Upper lobe of left lung (tissue), 4 donors: ENCODE data around the gene TTC28.

Source experiments
- POLR2A ChIP-seq, 4 donors: fragments of 450-650 bp; IDR thresholded peaks; one replicate each; pipeline ENCODE4 v1.5.1; 2016 to 2017; ENCODE audit warnings: antibody characterized with exemption in 4 of 4, mild to moderate bottlenecking in 2 of 4
- POLR2AphosphoS5 ChIP-seq, 2 donors: sonication (generic); formaldehyde crosslinking; IDR thresholded peaks; one replicate each; pipeline ENCODE4 v1.5.1; 2017; ENCODE audit warnings: antibody characterized with exemption in 2 of 2
- TF ChIP-seq, protein P1 (sequence below), 6 experiments: fragments of 450-650 bp in 4 of 6; fragments of 200-600 bp in 2 of 6; sonication (generic) in 2 of 6; IDR thresholded peaks; one replicate each; pipeline ENCODE4 v1.5.1; 2016 to 2019; ENCODE audit warnings: antibody characterized with exemption in 6 of 6

DNA sequence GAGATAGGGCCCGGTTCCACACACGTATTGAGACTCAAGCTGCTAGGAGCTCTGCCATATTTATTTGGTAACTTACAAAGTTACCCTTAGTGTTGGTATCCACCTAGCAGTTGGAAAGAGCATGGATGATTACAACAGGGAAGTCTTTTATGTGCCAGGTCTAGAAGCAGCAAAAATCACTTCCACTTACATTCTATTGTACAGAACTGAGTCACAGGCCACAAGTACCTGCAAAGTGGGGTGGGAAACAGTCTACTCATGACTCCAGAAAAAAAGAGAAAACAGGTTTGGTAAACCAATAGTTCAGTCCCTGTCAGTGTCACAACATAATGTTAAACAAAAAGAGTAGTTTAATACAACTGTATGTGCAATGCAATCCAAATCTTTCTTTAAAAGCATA is 480.9 kb downstream of the TTC28 start:
- TF ChIP-seq POLR2A (IDR thresholded peaks at IDR 0.05) = no peak
- TF ChIP-seq, protein P1, sequence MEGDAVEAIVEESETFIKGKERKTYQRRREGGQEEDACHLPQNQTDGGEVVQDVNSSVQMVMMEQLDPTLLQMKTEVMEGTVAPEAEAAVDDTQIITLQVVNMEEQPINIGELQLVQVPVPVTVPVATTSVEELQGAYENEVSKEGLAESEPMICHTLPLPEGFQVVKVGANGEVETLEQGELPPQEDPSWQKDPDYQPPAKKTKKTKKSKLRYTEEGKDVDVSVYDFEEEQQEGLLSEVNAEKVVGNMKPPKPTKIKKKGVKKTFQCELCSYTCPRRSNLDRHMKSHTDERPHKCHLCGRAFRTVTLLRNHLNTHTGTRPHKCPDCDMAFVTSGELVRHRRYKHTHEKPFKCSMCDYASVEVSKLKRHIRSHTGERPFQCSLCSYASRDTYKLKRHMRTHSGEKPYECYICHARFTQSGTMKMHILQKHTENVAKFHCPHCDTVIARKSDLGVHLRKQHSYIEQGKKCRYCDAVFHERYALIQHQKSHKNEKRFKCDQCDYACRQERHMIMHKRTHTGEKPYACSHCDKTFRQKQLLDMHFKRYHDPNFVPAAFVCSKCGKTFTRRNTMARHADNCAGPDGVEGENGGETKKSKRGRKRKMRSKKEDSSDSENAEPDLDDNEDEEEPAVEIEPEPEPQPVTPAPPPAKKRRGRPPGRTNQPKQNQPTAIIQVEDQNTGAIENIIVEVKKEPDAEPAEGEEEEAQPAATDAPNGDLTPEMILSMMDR (IDR thresholded peaks at IDR 0.05) = no peak
- TF ChIP-seq POLR2AphosphoS5 (IDR thresholded peaks at IDR 0.05) = no peak
